ENCODE data around the gene CLCN6. TPM values are rescaled to one million over a fixed set of nuclear protein-coding genes. Genes with fewer than 3 reads are reported as not detected.

CLCN6 gene
- total and polyA plus RNA-seq, 2 donors (not counting 1 experiment from before 2014, with no cell fraction given): 35.0 to 99.8 TPM

GRCh38 chr1:11878891-11879190, 72.8 kb downstream of the CLCN6 start:
- no peak for TF ChIP-seq EZH2 (IDR thresholded peaks at IDR 0.05; ENCODE audit: borderline replicate concordance, insufficient read depth, low read depth, low read length, poor library complexity, severe bottlenecking)
- TF ChIP-seq CTCF (IDR thresholded peaks at IDR 0.05): no peak
- peaks cover 22% of the 10 kb centered on the region for H3K27me3 Mint-ChIP-seq
- peaks cover 0 to 19% (median 0%) of the 10 kb centered on the region in 4 experiments for H3K27me3 ChIP-seq (replicated peaks in 1 of 4; ENCODE audit: control extremely low read depth in 1 of 4, control insufficient read depth in 3 of 4, insufficient read depth in 4 of 4, low read length in 3 of 4)
- no peak overlapping the region for H3K4me2 ChIP-seq (replicated peaks; ENCODE audit: low read depth, low read length, poor library complexity, severe bottlenecking)
- H3K79me2 ChIP-seq (ENCODE audit: control insufficient read depth, insufficient read depth, low read length): no peaks in the 10 kb centered on the region
- H3K4me1 ChIP-seq (ENCODE audit: control insufficient read depth in 2 of 2, insufficient read depth in 2 of 2, low read length in 2 of 2): no peaks in the 10 kb centered on the region
- no peak for DNase-seq
- 84% methylated on average over 6 of the region's 6 CpGs for WGBS (ENCODE audit: insufficient coverage)
- CTCF ChIA-PET: no interaction called here
- no peaks in the 10 kb centered on the region for H3K36me3 ChIP-seq (replicated peaks in 1 of 2; ENCODE audit: control extremely low read depth in 1 of 2, control insufficient read depth in 1 of 2, extremely low read depth in 1 of 2, insufficient read depth in 2 of 2, low read length in 1 of 2)
- H4K20me1 ChIP-seq (ENCODE audit: control insufficient read depth, insufficient read depth, low read length, poor library complexity, severe bottlenecking): no peaks in the 10 kb centered on the region
- no peak overlapping the region for H3K9ac ChIP-seq (ENCODE audit: low read length)
- H3K9me3 Mint-ChIP-seq (ENCODE audit: insufficient read depth): no peaks in the 10 kb centered on the region
- H3K4me3 ChIP-seq (ENCODE audit: control extremely low read depth in 1 of 5, extremely low read depth in 1 of 5, insufficient read depth in 1 of 5, low read depth in 2 of 5, low read length in 4 of 5): no peak overlapping the region
- H3K4me3 Mint-ChIP-seq: no peak overlapping the region
- no peak overlapping the region for H2AFZ ChIP-seq (ENCODE audit: insufficient read depth, low read depth, low read length, poor library complexity, severe bottlenecking)
- H3K9me3 ChIP-seq (ENCODE audit: control extremely low read depth in 1 of 3, control insufficient read depth in 2 of 3, insufficient read depth in 1 of 3, low read length in 2 of 3): peaks cover 0 to 3% (median 0%) of the 10 kb centered on the region in 3 donors
- no peak overlapping the region for H3K27ac Mint-ChIP-seq
- no peak overlapping the region for H3K27ac ChIP-seq (ENCODE audit: low read length in 2 of 2)
- POLR2A ChIA-PET: no interaction called here
- intact Hi-C loops (cut with micrococcal nuclease): no loop called here
- no peak for ATAC-seq (ENCODE audit: low read depth)
- no peaks in the 10 kb centered on the region for H3K4me1 Mint-ChIP-seq

GRCh38 chr1:11879311-11880180, 73.6 kb downstream of the CLCN6 start:
- H3K9ac ChIP-seq (ENCODE audit: low read length): no peak overlapping the region
- H3K79me2 ChIP-seq (ENCODE audit: control insufficient read depth, insufficient read depth, low read length): no peaks in the 10 kb centered on the region
- 92% methylated on average over 28 of the region's 28 CpGs for WGBS (ENCODE audit: insufficient coverage)
- ATAC-seq (ENCODE audit: low read depth): no peak
- no peak overlapping the region for H3K27ac ChIP-seq (ENCODE audit: low read length in 2 of 2)
- H3K27me3 ChIP-seq (replicated peaks in 1 of 4; ENCODE audit: control extremely low read depth in 1 of 4, control insufficient read depth in 3 of 4, insufficient read depth in 4 of 4, low read length in 3 of 4): peaks cover 0 to 15% (median 0%) of the 10 kb centered on the region in 4 experiments
- Mint-ChIP-seq H3K27ac (no peak overlapping the region), H3K4me1 (no peaks in the 10 kb centered on the region), H3K9me3 (ENCODE audit: insufficient read depth) (no peaks in the 10 kb centered on the region), H3K27me3 (peaks cover 20% of the 10 kb centered on the region), H3K4me3 (no peak overlapping the region)
- intact Hi-C loops (cut with micrococcal nuclease): no loop called here
- no peaks in the 10 kb centered on the region for H3K4me1 ChIP-seq (ENCODE audit: control insufficient read depth in 2 of 2, insufficient read depth in 2 of 2, low read length in 2 of 2)
- H3K4me2 ChIP-seq (replicated peaks; ENCODE audit: low read depth, low read length, poor library complexity, severe bottlenecking): no peak overlapping the region
- ChIA-PET CTCF (no interaction called here), POLR2A (no interaction called here)
- H3K36me3 ChIP-seq (replicated peaks in 1 of 2; ENCODE audit: control extremely low read depth in 1 of 2, control insufficient read depth in 1 of 2, extremely low read depth in 1 of 2, insufficient read depth in 2 of 2, low read length in 1 of 2): no peaks in the 10 kb centered on the region
- no peak for DNase-seq
- TF ChIP-seq EZH2 (IDR thresholded peaks at IDR 0.05; ENCODE audit: borderline replicate concordance, insufficient read depth, low read depth, low read length, poor library complexity, severe bottlenecking): no peak
- no peak for TF ChIP-seq CTCF (IDR thresholded peaks at IDR 0.05)
- no peak overlapping the region for H2AFZ ChIP-seq (ENCODE audit: insufficient read depth, low read depth, low read length, poor library complexity, severe bottlenecking)
- peaks cover 0 to 3% (median 0%) of the 10 kb centered on the region in 3 donors for H3K9me3 ChIP-seq (ENCODE audit: control extremely low read depth in 1 of 3, control insufficient read depth in 2 of 3, insufficient read depth in 1 of 3, low read length in 2 of 3)
- no peak overlapping the region for H3K4me3 ChIP-seq (ENCODE audit: control extremely low read depth in 1 of 5, extremely low read depth in 1 of 5, insufficient read depth in 1 of 5, low read depth in 2 of 5, low read length in 4 of 5)
- no peaks in the 10 kb centered on the region for H4K20me1 ChIP-seq (ENCODE audit: control insufficient read depth, insufficient read depth, low read length, poor library complexity, severe bottlenecking)

All from B cell (primary cell).